MM.1S (cell line): ENCODE measurements around the gene PRF1.
A peak's percentile ranks its signal among the peaks of the same experiment; 100 is the strongest.

ENCODE experiments used
- DNase-seq: peaks from one replicate; pipeline ENCODE4 v3.0.0-alpha.2; 2015
- H2AFZ ChIP-seq: fragments of 300-600 bp; sonication (generic); 2 replicates; pipeline ENCODE4 v1.6.0; 2016; ENCODE audit warnings: antibody characterized with exemption, low read length
- H3F3A ChIP-seq: fragments of 300-600 bp; sonication (generic); 2 replicates; pipeline ENCODE4 v1.6.1; 2016; ENCODE audit warnings: mild to moderate bottlenecking, antibody characterized with exemption, low read length, moderate library complexity, mixed read lengths; ENCODE audit not compliant: insufficient read depth
- H3K27ac ChIP-seq: fragments of 300-600 bp; sonication (generic); 2 replicates; pipeline ENCODE4 v1.5.1; 2016; ENCODE audit warnings: mild to moderate bottlenecking, low read length
- H3K27me3 ChIP-seq: fragments of 300-600 bp; sonication (generic); replicated peaks from 2 replicates; pipeline ENCODE4 v1.6.0; 2016; ENCODE audit warnings: low read length; ENCODE audit not compliant: insufficient read depth
- H3K36me3 ChIP-seq: fragments of 300-600 bp; sonication (generic); replicated peaks from 2 replicates; pipeline ENCODE4 v1.6.1; 2016; ENCODE audit warnings: mild to moderate bottlenecking, low read length, mixed read lengths; ENCODE audit not compliant: insufficient read depth
- H3K4me1 ChIP-seq: fragments of 300-600 bp; sonication (generic); 2 replicates; pipeline ENCODE4 v1.6.1; 2016; ENCODE audit warnings: low read length, mixed read lengths
- H3K4me2 ChIP-seq: fragments of 300-600 bp; sonication (generic); 2 replicates; pipeline ENCODE4 v1.6.0; 2016; ENCODE audit warnings: low read depth, low read length
- H3K4me3 ChIP-seq: fragments of 300-600 bp; sonication (generic); 2 replicates; pipeline ENCODE4 v1.5.1; 2016; ENCODE audit warnings: low read length, mixed read lengths
- H3K79me2 ChIP-seq: fragments of 300-600 bp; sonication (generic); 2 replicates; pipeline ENCODE4 v1.6.1; 2016; ENCODE audit warnings: mixed run types, low read length, mixed read lengths
- H3K9ac ChIP-seq: fragments of 300-600 bp; sonication (generic); 2 replicates; pipeline ENCODE4 v1.6.1; 2016; ENCODE audit warnings: low read length, mixed read lengths
- H3K9me2 ChIP-seq: fragments of 300-600 bp; sonication (generic); replicated peaks from 2 replicates; pipeline ENCODE4 v1.6.1; 2016; ENCODE audit warnings: mild to moderate bottlenecking, low read length, mixed read lengths; ENCODE audit not compliant: insufficient read depth
- H3K9me3 ChIP-seq: fragments of 300-600 bp; sonication (generic); replicated peaks from 2 replicates; pipeline ENCODE4 v1.6.1; 2016; ENCODE audit warnings: mild to moderate bottlenecking, low read length, mixed read lengths; ENCODE audit not compliant: insufficient read depth
- H4K20me1 ChIP-seq: fragments of 300-600 bp; sonication (generic); 2 replicates; pipeline ENCODE4 v1.6.1; 2016; ENCODE audit warnings: mild to moderate bottlenecking, low read length, moderate library complexity, mixed read lengths; ENCODE audit not compliant: insufficient read depth
- CTCF ChIP-seq: fragments of 300-600 bp; sonication (generic); IDR thresholded peaks from 2 replicates; pipeline ENCODE4 v1.5.1; 2016; ENCODE audit warnings: antibody characterized with exemption, low read length, mixed read lengths
- EZH2 ChIP-seq: fragments of 300-600 bp; sonication (generic); optimal IDR thresholded peaks from 2 replicates; pipeline ENCODE3; 2017; ENCODE audit warnings: low read depth, mild to moderate bottlenecking, antibody characterized with exemption, low read length, mixed read lengths
- EZH2phosphoT487 ChIP-seq: fragments of 300-600 bp; sonication (generic); IDR thresholded peaks from 2 replicates; pipeline ENCODE4 v1.6.1; 2018; ENCODE audit warnings: antibody characterized with exemption, low read length

Gene PRF1

GRCh38 chr10:70602665-70603448 lies at the start of gene PRF1:
Gene PRF1, minus strand, starts transcription at chr10:70602741. Its CDS starts 1,839 bp downstream, at chr10:70600902.
- no peak within 1 kb of the TSS for H2AFZ ChIP-seq
- DNase-seq: no peak
- H3K27ac ChIP-seq: no peak within 1 kb of the TSS
- no peak within 1 kb of the TSS for H3K4me2 ChIP-seq
- H3K79me2 ChIP-seq: no peaks in the 10 kb centered on the region
- H3F3A ChIP-seq: no peaks in the 10 kb centered on the region
- H3K9me3 ChIP-seq: no peaks in the 10 kb centered on the region
- TF ChIP-seq CTCF (no peak), EZH2phosphoT487 (no peak), EZH2 (no peak)
- no peaks in the 10 kb centered on the region for H3K9me2 ChIP-seq
- H3K27me3 ChIP-seq: no peaks in the 10 kb centered on the region
- no peaks in the 10 kb centered on the region for H3K36me3 ChIP-seq
- no peaks in the 10 kb centered on the region for H3K4me1 ChIP-seq
- H3K4me3 ChIP-seq: no peak within 1 kb of the TSS
- no peaks in the 10 kb centered on the region for H4K20me1 ChIP-seq
- H3K9ac ChIP-seq: no peak within 1 kb of the TSS

GRCh38 chr10:70651661-70652060 lies 49.1 kb upstream of the PRF1 start:
- Histone ChIP-seq H3K27me3 (no peaks in the 10 kb centered on the region), H3K27ac (no peak overlapping the region), H3K79me2 (no peaks in the 10 kb centered on the region), H3K4me1 (no peaks in the 10 kb centered on the region), H3K9me3 (no peaks in the 10 kb centered on the region), H3K9ac (no peak overlapping the region), H4K20me1 (no peaks in the 10 kb centered on the region), H3K4me2 (no peak overlapping the region), H3K36me3 (no peaks in the 10 kb centered on the region), H3K9me2 (no peaks in the 10 kb centered on the region), H3K4me3 (no peak overlapping the region), H3F3A (no peaks in the 10 kb centered on the region), H2AFZ (no peak overlapping the region)
- TF ChIP-seq CTCF (no peak), EZH2 (no peak), EZH2phosphoT487 (no peak)
- no peak for DNase-seq

- no peaks in the 10 kb centered on the region for H3F3A ChIP-seq
- no peaks in the 10 kb centered on the region for H3K9me2 ChIP-seq
- TF ChIP-seq EZH2phosphoT487 (no peak), EZH2 (no peak), CTCF (no peak)
- no peak overlapping the region for H3K27ac ChIP-seq
- no peaks in the 10 kb centered on the region for H3K4me1 ChIP-seq
- H2AFZ ChIP-seq: no peak overlapping the region
- 0 out of 2 replicates have a peak overlapping the region, but pooled peaks have one; percentile 7 for H3K4me3 ChIP-seq
- no peaks in the 10 kb centered on the region for H4K20me1 ChIP-seq
- no peaks in the 10 kb centered on the region for H3K79me2 ChIP-seq
- no peaks in the 10 kb centered on the region for H3K9me3 ChIP-seq
- no peaks in the 10 kb centered on the region for H3K36me3 ChIP-seq
- DNase-seq: no peak
- H3K27me3 ChIP-seq: no peaks in the 10 kb centered on the region
- H3K9ac ChIP-seq: no peak overlapping the region
- H3K4me2 ChIP-seq: peak overlapping the region; percentile 25; the same call in 1 of the 2 replicates
These were observed 48.2 kb upstream of the PRF1 start for GRCh38 chr10:70650718-70651117.
